HG03571 (cell line): ENCODE results near the gene TSPY8.
"Not testable (repeated sequence)": the region's sequence is repeated elsewhere in the genome, so short reads cannot be mapped to it uniquely, and the experiment has no call there.

ENCODE experiments used
- ATAC-seq: cut with Tn5 transposase; IDR thresholded peaks from one replicate; pipeline ENCODE4 v1.9.1; 2021; ENCODE audit not compliant: unreplicated experiment

TSPY8 gene, protein sequence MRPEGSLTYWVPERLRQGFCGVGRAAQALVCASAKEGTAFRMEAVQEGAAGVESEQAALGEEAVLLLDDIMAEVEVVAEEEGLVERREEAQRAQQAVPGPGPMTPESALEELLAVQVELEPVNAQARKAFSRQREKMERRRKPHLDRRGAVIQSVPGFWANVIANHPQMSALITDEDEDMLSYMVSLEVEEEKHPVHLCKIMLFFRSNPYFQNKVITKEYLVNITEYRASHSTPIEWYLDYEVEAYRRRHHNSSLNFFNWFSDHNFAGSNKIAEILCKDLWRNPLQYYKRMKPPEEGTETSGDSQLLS

DNA sequence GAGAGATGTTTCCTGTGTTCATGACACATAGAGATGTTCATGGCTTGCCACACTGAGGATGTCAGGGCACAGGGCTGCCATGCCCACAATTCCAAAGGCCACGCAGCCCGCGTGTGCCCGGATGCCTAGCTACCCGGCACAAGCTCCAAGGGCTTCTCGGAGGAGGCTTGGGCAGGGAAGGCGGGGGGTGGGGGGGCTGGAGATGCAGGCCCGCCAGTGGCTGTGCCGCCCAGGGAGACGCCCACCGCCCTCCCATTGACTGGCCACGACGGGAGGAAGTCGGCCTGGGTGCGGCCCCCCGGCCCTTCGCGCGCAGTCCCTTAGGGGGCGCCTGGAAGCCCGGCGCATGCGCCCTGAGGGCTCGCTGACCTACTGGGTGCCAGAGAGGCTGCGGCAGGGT, at the start of gene TSPY8:
Gene TSPY8, plus strand, starts transcription at position 301 of the 400 bp plus-strand sequence. Its CDS starts 46 bp downstream, at position 347.
- not testable (repeated sequence) for ATAC-seq

DNA sequence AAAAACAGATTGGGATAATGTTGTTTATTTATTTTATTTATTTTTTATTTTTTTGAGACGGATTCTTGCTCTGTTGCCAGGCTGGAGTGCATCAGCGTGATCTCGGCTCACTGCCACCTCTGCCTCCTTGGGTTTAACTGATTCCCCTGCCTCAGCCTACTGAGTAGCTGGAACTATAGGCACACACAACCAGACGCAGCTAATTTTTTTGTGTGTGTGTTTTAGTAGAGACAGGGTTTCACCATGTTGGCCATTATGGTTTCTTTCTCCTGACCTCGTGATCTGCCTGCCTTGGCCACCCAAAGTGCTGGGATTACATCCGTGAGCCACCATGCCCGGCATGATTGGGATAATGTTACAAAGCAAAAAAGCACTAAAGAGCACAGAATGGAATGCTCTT, 36.6 kb upstream of the TSPY8 start:
- ATAC-seq: no peak

DNA sequence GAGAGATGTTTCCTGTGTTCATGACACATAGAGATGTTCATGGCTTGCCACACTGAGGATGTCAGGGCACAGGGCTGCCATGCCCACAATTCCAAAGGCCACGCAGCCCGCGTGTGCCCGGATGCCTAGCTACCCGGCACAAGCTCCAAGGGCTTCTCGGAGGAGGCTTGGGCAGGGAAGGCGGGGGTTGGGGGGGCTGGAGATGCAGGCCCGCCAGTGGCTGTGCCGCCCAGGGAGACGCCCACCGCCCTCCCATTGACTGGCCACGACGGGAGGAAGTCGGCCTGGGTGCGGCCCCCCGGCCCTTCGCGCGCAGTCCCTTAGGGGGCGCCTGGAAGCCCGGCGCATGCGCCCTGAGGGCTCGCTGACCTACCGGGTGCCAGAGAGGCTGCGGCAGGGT, 20.4 kb upstream of the TSPY8 start, which contains the start of gene TSPY4:
Gene TSPY4, plus strand, starts transcription at position 301 of the 400 bp plus-strand sequence. Its CDS starts 46 bp downstream, at position 347.
- not testable (repeated sequence) for ATAC-seq

DNA sequence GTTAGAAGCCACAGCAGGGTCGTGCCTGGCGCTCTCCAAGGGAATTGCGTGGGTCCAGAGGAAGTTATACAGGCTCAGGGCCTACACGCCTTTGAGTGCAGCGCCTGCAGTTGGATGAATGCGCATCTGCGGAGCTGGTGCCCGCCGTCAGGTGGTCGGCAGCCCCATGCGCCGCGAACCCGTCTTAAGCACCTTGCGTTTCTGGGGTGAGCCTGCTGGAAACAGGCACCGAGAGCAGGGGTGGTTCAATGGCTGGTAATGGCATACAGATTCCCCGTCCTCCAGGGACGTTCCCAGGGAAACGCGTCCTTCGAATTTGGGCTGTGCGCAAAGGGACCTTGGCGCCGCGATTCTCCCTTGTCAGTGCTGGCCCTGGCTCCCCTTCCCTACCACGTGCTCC, 38.9 kb downstream of the TSPY8 start:
- ATAC-seq: not testable (repeated sequence)

DNA sequence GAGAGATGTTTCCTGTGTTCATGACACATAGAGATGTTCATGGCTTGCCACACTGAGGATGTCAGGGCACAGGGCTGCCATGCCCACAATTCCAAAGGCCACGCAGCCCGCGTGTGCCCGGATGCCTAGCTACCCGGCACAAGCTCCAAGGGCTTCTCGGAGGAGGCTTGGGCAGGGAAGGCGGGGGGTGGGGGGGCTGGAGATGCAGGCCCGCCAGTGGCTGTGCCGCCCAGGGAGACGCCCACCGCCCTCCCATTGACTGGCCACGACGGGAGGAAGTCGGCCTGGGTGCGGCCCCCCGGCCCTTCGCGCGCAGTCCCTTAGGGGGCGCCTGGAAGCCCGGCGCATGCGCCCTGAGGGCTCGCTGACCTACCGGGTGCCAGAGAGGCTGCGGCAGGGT, 40.5 kb downstream of the TSPY8 start, which contains the start of gene TSPY3:
Gene TSPY3, plus strand, starts transcription at position 301 of the 400 bp plus-strand sequence. Its CDS starts 46 bp downstream, at position 347.
- ATAC-seq: not testable (repeated sequence)
